ENCODE data around the gene EBF3. TPM values are rescaled to one million over a fixed set of nuclear protein-coding genes. Genes with fewer than 3 reads are reported as not detected.

EBF3 gene
- total RNA-seq, 4 donors from 2014 or later, result 1.5 to 4.1 (median 1.9) TPM; not detected in 1

DNA sequence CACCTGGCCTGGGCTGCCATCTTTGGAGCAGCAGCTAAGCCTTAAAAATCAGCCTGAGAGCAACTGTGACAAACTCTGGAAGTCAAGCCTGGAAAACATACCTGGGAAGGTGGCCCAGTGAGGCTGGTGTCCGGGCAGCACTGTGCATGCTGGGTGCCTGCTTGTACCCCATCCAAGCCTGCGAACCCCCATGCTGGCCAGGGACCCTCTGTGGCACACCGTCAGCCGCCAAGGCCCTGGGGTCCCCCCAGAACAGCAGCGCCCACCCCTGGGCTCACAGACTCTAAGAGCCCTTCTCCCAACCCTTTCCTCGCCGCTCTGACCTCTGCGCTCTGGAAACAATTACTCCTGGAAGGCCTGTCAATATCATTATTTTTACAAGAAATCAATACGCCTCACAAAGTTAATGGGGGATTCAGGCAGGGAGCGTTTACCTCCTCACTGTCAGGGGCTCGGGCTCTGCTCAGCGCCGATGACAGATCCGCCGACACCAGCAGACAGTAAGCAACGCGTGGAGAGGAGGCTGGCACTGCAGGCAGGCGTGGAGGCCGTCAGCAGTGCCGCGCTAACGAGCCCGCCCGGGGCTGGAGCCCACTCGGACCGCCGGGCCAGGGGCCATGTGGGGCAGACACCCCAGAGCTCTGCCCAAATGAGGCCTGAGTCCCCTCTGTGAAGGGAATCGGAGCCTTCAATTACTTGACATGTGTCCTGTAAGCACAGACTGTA lies 54.4 kb downstream of the EBF3 start:
- Histone ChIP-seq H3K4me3 (no peak overlapping the region), H3K27me3 (no peaks in the 10 kb centered on the region), H3K36me3 (no peaks in the 10 kb centered on the region), H3K27ac (no peak overlapping the region), H3K4me1 (no peaks in the 10 kb centered on the region), H3K9me3 (no peaks in the 10 kb centered on the region)
- DNase-seq, result peak in 2 of 3 donors; percentile 19 to 35
- TF ChIP-seq POLR2A (IDR thresholded peaks at IDR 0.05), result no peak
- TF ChIP-seq, protein P1, sequence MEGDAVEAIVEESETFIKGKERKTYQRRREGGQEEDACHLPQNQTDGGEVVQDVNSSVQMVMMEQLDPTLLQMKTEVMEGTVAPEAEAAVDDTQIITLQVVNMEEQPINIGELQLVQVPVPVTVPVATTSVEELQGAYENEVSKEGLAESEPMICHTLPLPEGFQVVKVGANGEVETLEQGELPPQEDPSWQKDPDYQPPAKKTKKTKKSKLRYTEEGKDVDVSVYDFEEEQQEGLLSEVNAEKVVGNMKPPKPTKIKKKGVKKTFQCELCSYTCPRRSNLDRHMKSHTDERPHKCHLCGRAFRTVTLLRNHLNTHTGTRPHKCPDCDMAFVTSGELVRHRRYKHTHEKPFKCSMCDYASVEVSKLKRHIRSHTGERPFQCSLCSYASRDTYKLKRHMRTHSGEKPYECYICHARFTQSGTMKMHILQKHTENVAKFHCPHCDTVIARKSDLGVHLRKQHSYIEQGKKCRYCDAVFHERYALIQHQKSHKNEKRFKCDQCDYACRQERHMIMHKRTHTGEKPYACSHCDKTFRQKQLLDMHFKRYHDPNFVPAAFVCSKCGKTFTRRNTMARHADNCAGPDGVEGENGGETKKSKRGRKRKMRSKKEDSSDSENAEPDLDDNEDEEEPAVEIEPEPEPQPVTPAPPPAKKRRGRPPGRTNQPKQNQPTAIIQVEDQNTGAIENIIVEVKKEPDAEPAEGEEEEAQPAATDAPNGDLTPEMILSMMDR (IDR thresholded peaks at IDR 0.05), result no peak

DNA sequence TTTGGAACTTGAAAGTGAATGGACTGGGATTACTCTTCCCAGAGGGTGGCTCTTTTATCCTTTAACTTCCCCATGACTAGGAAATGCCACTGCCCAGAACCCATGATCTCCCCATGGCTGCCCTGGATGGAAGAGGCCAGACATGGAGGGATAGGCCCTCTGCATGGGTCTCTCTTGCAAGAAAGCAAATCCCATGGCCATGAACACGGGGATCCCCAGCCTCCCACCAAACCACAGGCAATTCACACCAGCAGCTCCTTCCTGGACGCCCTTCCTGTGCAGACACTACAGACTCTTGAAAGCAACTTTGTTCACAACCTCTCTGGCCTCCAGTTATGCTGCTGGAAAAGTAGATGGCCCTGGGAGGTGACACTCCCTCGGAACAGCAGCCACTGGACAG lies 55.0 kb downstream of the EBF3 start:
- Histone ChIP-seq H3K27me3 (no peaks in the 10 kb centered on the region), H3K36me3 (no peaks in the 10 kb centered on the region), H3K27ac (no peak overlapping the region), H3K4me3 (no peak overlapping the region), H3K9me3 (no peaks in the 10 kb centered on the region), H3K4me1 (no peaks in the 10 kb centered on the region)
- peak in 2 of 3 donors; percentile 11 to 19 for DNase-seq
- TF ChIP-seq, protein P1 (IDR thresholded peaks at IDR 0.05), result no peak
- no peak for TF ChIP-seq POLR2A (IDR thresholded peaks at IDR 0.05)

DNA sequence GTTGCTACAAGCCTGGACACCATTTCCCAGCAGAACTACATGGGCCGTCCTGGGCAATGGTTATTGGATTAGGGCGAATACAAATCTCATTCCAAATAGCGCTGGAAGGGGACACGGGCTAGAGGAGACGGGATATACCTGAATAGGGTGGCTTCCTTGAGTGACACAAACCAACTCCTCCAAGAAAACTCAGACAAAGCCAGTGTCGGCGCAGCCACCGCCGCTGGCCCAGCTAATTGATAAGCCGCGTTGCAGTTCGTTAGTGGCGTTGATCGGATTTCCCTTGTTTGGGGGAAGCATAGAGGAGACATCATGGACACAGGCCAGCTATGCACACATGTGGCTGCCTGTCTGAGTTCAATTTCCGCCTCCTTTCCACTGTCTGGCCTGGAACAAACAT lies 55.7 kb downstream of the EBF3 start:
- no peaks in the 10 kb centered on the region for H3K9me3 ChIP-seq
- no peaks in the 10 kb centered on the region for H3K36me3 ChIP-seq
- TF ChIP-seq, protein P1 (IDR thresholded peaks at IDR 0.05), result no peak
- no peak for TF ChIP-seq POLR2A (IDR thresholded peaks at IDR 0.05)
- H3K27me3 ChIP-seq, result no peaks in the 10 kb centered on the region
- H3K27ac ChIP-seq, result no peak overlapping the region
- no peak overlapping the region for H3K4me3 ChIP-seq
- H3K4me1 ChIP-seq, result no peaks in the 10 kb centered on the region
- DNase-seq, result peak in 1 of 3 donors; percentile 27

DNA sequence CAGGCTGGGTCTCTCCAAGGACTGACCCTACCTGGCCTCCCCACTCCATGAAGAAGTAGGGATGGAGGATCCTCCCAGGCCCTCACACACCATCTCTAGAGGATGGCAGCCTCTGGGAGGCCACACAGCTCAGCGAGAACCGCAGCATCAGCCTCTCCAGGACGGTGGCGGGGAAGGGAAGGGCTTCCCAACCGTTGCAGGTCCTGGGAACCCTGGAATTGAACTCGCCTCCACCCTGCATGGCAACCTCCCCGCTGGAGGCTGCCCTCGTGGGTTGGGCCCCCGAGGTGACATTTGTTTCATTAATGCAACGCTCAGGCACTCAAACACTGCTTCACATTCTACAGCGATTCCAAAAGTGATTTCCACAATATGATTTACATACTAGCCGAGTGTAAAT lies 58.5 kb downstream of the EBF3 start:
- Histone ChIP-seq H3K4me3 (no peak overlapping the region), H3K36me3 (no peaks in the 10 kb centered on the region), H3K9me3 (no peaks in the 10 kb centered on the region), H3K4me1 (no peaks in the 10 kb centered on the region), H3K27ac (no peak overlapping the region), H3K27me3 (no peaks in the 10 kb centered on the region)
- peak in 1 of 3 donors; percentile 22 for DNase-seq
- TF ChIP-seq POLR2A (IDR thresholded peaks at IDR 0.05), result no peak
- TF ChIP-seq, protein P1 (IDR thresholded peaks at IDR 0.05), result no peak

DNA sequence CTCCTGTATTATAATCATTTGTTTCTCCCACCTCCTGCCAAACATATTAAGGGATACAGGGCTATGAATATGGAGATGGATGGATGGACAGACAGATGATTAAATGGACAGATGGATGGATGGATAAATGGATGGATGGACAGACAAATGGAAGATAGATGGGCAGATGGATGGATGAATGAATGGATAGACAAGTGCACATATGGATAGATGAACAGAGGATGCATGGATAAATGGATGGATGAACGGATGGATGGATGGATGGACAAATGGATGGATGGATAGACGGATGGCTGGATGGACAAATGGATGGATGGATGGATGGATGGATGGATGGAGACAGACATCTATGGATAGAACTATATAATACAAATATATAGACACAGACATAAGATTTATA lies 59.8 kb downstream of the EBF3 start:
- TF ChIP-seq POLR2A (IDR thresholded peaks at IDR 0.05), result no peak
- TF ChIP-seq, protein P1 (IDR thresholded peaks at IDR 0.05), result no peak
- no peak for DNase-seq

More for the DNA sequence above, 59.8 kb downstream of the EBF3 start:
- no peak overlapping the region for H3K27ac ChIP-seq
- no peak overlapping the region for H3K4me3 ChIP-seq
- no peaks in the 10 kb centered on the region for H3K27me3 ChIP-seq
- no peaks in the 10 kb centered on the region for H3K4me1 ChIP-seq
- no peaks in the 10 kb centered on the region for H3K36me3 ChIP-seq
- no peaks in the 10 kb centered on the region for H3K9me3 ChIP-seq

Measured in Peyer's patch (tissue), 4 donors.